GM12864 (cell line): ENCODE measurements around the gene FCHSD2.
A peak's percentile ranks its signal among the peaks of the same experiment; 100 is the strongest.

Source experiments
- DNase-seq: peaks from one replicate; pipeline ENCODE4 v3.0.0-alpha.2; 2011; ENCODE audit warnings: low read depth
- H3K4me3 ChIP-seq: 2 replicates; pipeline ENCODE4 v1.5.1; 2011; ENCODE audit warnings: mild to moderate bottlenecking, low read depth, low read length, control low read depth
- TF ChIP-seq, protein P1 (sequence below): IDR thresholded peaks from 2 replicates; pipeline ENCODE4 v1.5.1; 2011; ENCODE audit warnings: low read depth, mild to moderate bottlenecking, moderate library complexity, low read length, control low read depth, inconsistent platforms; ENCODE audit errors: missing control alignments

Gene FCHSD2

DNA sequence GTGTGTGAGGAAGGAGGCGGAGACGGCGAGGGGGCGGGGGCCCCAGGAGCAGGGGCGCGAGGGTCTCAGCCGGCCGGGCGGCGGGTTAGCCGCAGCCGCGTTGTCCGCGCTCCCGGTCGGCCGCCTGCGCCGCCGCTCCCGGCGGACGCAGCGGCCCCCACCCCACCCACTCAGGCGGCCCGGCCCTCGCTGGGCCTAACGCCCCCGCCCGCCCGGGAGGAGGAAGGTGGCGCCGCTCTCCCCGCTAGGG is at the start of gene FCHSD2:
Gene FCHSD2, minus strand, starts transcription at position 191 of the 250 bp plus-strand sequence. CDS start 441 bp downstream, outside the sequence.
- peak within 1 kb of the TSS; percentile 98 for H3K4me3 ChIP-seq
- TF ChIP-seq, protein P1, sequence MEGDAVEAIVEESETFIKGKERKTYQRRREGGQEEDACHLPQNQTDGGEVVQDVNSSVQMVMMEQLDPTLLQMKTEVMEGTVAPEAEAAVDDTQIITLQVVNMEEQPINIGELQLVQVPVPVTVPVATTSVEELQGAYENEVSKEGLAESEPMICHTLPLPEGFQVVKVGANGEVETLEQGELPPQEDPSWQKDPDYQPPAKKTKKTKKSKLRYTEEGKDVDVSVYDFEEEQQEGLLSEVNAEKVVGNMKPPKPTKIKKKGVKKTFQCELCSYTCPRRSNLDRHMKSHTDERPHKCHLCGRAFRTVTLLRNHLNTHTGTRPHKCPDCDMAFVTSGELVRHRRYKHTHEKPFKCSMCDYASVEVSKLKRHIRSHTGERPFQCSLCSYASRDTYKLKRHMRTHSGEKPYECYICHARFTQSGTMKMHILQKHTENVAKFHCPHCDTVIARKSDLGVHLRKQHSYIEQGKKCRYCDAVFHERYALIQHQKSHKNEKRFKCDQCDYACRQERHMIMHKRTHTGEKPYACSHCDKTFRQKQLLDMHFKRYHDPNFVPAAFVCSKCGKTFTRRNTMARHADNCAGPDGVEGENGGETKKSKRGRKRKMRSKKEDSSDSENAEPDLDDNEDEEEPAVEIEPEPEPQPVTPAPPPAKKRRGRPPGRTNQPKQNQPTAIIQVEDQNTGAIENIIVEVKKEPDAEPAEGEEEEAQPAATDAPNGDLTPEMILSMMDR: no peak
- no peak for DNase-seq

DNA sequence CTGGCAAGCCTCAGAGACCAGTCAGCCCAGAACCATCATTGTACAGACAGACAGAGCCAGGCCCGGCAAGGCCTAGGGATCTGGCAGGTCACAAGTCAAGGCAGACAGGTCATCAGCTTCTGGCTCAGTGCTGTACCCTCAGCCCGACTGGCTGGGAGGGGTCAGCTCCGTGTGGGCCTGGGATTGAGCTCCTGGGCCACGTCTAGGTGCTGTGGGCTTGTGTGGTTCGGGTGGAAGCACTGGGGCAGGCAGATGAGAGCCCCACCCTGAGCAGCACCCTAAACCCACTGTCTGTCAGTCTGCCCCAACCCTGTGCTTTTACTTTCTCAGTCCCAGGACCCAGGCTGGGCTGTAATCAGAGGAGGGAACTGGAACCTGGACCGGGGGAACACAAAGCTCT is 49.0 kb upstream of the FCHSD2 start:
- DNase-seq: no peak
- TF ChIP-seq, protein P1: no peak
- no peak overlapping the region for H3K4me3 ChIP-seq

DNA sequence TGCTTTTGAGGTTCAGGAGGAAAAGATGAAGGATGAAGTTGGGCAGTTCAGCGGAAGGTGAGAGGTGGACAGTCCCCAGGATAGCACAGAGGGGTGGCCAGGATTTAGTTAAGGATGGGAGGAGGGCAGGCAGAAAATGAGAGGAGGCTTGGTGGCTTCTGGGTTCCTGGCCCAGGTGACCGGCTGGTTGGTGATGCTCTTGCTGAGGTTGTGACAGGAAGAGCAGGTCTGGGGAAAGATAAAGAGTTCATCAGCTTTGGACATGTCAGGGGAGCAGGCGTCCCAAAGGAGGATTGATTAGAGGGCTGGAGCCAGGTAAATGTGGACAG is 48.4 kb upstream of the FCHSD2 start:
- H3K4me3 ChIP-seq: no peak overlapping the region
- no peak for DNase-seq
- TF ChIP-seq, protein P1: no peak

DNA sequence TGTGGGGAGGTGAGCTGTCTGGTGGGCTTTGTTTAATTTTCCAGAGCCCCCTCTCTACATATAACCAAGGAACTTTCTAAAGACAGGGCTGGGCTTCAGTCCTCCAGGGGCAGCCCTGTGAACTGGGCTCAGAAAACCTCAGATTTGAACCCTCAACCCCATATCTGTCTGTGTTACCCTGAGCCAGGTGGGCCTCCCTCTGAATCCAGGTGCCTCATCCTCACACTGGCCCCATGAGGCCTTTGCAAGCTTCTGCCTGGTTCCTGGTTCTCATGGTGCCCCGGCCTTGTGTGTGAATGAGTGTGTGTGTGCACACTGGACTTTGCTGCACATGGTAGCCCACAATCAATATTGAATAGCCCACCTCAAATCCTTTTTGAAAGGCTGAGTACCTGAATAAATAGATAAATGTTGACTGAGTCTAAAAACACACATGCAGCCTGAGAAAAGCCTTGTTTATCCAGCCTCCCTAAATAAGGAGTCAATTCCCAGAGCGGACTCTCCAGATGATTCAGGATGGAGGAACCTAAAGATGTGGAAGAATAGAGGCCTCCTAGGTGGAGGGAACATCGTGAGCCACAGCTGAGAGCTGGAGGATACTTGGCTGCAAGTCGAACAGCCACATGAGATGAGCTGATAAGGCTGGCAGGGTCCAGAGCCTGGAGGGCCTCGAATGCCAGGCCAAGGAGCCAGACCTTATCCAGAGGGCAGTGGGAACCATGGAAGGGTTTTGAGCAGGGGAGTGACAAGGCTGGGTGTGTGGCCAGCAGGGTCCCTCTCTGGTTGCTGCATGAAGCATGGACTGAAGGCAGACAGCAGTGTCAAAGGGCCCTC is 47.8 kb upstream of the FCHSD2 start:
- no peak for DNase-seq
- TF ChIP-seq, protein P1: no peak
- H3K4me3 ChIP-seq: no peak overlapping the region

DNA sequence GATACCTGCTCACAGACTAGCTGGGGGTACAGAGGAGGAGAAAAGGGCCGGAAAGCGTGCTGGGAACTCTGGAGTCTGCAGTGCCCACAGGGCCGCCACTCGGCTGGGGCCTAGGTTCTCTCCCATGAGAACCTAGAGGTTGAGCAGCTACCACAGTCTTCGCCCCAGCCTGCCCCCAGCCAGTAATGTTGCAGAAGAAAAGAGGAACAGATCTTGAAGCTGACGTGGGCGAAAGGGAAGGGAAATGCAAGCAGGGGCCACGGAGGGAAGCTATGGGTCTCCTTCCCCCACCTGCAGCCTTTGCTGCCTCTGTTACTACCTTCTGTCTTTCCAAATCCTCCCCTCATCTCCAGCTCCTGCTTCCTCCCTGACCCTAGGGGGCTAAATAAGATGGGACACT is 47.2 kb upstream of the FCHSD2 start:
- TF ChIP-seq, protein P1: no peak
- DNase-seq: peak; percentile 60
- H3K4me3 ChIP-seq: no peak overlapping the region

DNA sequence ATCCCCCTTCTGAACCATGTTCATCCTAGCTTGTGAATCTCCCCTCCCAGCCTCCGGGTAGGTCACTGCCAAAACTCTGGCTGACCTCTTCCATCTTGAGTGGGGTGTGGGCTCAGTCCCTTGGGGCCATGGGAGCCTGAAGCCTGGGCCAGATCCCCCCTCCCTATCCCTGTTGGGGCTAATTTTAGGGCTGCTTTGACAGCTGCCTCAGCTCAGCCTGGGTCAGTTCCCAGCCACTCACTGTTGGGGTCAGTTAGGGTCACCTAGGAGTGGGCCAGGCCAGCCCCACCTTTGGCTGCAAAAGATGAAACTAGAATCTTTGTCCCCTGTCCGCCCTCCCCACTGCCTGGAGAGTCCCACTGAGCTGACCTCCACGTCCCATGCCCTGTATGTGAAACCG is 46.2 kb upstream of the FCHSD2 start:
- no peak for DNase-seq
- TF ChIP-seq, protein P1: no peak
- no peak overlapping the region for H3K4me3 ChIP-seq

DNA sequence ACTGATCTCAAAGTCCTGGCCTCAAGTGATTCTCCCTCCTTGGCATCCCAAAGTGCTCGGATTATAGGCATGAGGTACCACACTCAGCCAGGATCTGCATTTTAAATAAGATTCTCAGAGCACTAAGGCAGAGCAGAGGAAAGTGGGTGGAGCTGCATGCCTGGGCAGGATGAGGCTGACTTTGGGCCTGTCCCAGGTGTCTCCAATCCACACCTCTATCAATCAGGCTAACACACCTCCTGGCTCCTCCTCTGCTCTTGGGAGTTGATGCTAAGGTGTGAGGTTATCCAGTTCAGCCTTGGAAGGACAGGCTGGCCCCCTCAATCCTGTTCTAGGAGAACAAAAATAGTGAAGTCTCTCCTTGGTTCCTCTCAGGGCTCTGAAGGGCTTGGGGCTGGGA is 45.7 kb upstream of the FCHSD2 start:
- TF ChIP-seq, protein P1: no peak
- H3K4me3 ChIP-seq: no peak overlapping the region
- no peak for DNase-seq
